GM21528 (cell line): Measurements from ENCODE around the gene POLD4.
"Not testable (repeated sequence)": the region's sequence is repeated elsewhere in the genome, so short reads cannot be mapped to it uniquely, and the experiment has no call there.

Experiments
- ATAC-seq: cut with Tn5 transposase; IDR thresholded peaks from one replicate; pipeline ENCODE4 v1.9.1; 2021; ENCODE audit warnings: mild to moderate bottlenecking, moderate library complexity; ENCODE audit not compliant: unreplicated experiment, low FRiP score

POLD4 gene

GRCh38 chr11:67353317-67354074 lies at the start of gene POLD4:
POLD4 (minus strand) TSS chr11:67353546; CDS start chr11:67353399, 147 bp downstream.
- ATAC-seq, result peak; percentile 69

- ATAC-seq, result not testable (repeated sequence)
Observed at GRCh38 chr11:67403085-67403484, 49.7 kb upstream of the POLD4 start.

- not testable (repeated sequence) for ATAC-seq
Observed at GRCh38 chr11:67402192-67402839, 49.0 kb upstream of the POLD4 start.

- ATAC-seq, result peak; percentile 48
Observed at GRCh38 chr11:67401495-67402191, 48.3 kb upstream of the POLD4 start, which contains the start of gene PPP1CA. PPP1CA (minus strand) TSS chr11:67401858; CDS start chr11:67401782, 76 bp downstream.

GRCh38 chr11:67400942-67401494 lies 47.7 kb upstream of the POLD4 start:
- peak; percentile 16 for ATAC-seq

- no peak for ATAC-seq
Observed at GRCh38 chr11:67400251-67400941, 47.0 kb upstream of the POLD4 start.

- ATAC-seq, result no peak
Observed at GRCh38 chr11:67398661-67399563, 45.6 kb upstream of the POLD4 start.

GRCh38 chr11:67397986-67398660 lies 44.8 kb upstream of the POLD4 start:
- no peak for ATAC-seq

- ATAC-seq, result no peak
Observed at GRCh38 chr11:67397536-67397935, 44.2 kb upstream of the POLD4 start.

GRCh38 chr11:67396587-67397389 lies 43.4 kb upstream of the POLD4 start:
- ATAC-seq, result no peak

GRCh38 chr11:67396259-67396581 lies 42.9 kb upstream of the POLD4 start:
- ATAC-seq, result no peak

- no peak for ATAC-seq
Observed at GRCh38 chr11:67395555-67396258, 42.4 kb upstream of the POLD4 start.

GRCh38 chr11:67393990-67394389 lies 40.6 kb upstream of the POLD4 start:
- ATAC-seq, result no peak

GRCh38 chr11:67393437-67393836 lies 40.1 kb upstream of the POLD4 start:
- ATAC-seq, result no peak

- ATAC-seq, result peak; percentile 2
Observed at GRCh38 chr11:67392183-67392715, 38.9 kb upstream of the POLD4 start.

- ATAC-seq, result peak; percentile 61
Observed at GRCh38 chr11:67391304-67392182, 38.2 kb upstream of the POLD4 start, which contains the start of gene RAD9A. RAD9A (plus strand) TSS chr11:67391986; CDS start chr11:67392045, 59 bp downstream.
